GM23338 (cell line): ENCODE results near the gene PTH1R. TPM values are rescaled to one million over a fixed set of nuclear protein-coding genes. Genes with fewer than 3 reads are reported as not detected.

ENCODE experiments used
- ATAC-seq: fragments of 200-7000 bp; cut with Tn5 transposase; 3 replicates; pipeline ENCODE4 v1.9.1; 2020
- DNase-seq: peaks from one replicate; pipeline ENCODE4 v3.0.0-alpha.2; 2015; ENCODE audit warnings: low spot score
- H2AFZ ChIP-seq: fragments of 200-600 bp; sonication (generic); 2 replicates; pipeline ENCODE4 v1.8.0; 2016; ENCODE audit warnings: antibody characterized with exemption, mild to moderate bottlenecking, moderate library complexity
- H3F3A ChIP-seq: fragments of 200-600 bp; sonication (generic); replicated peaks from 2 replicates; pipeline ENCODE4 v1.8.0; 2017; ENCODE audit warnings: antibody characterized with exemption, mixed run types, low read depth
- H3K27ac ChIP-seq: fragments of 200-600 bp; sonication (generic); 2 replicates; pipeline ENCODE4 v1.6.1; 2016; ENCODE audit warnings: low read depth
- H3K27me3 ChIP-seq: fragments of 200-600 bp; sonication (generic); 2 replicates; pipeline ENCODE4 v1.8.0; 2016; ENCODE audit warnings: mild to moderate bottlenecking, mixed run types, moderate library complexity; ENCODE audit not compliant: insufficient read depth
- H3K36me3 ChIP-seq: fragments of 200-600 bp; sonication (generic); 2 replicates; pipeline ENCODE4 v1.8.0; 2016; ENCODE audit warnings: mild to moderate bottlenecking; ENCODE audit not compliant: insufficient read depth
- H3K4me1 ChIP-seq: fragments of 200-600 bp; sonication (generic); 2 replicates; pipeline ENCODE4 v1.8.0; 2016; ENCODE audit warnings: mild to moderate bottlenecking, moderate library complexity; ENCODE audit not compliant: insufficient read depth
- H3K4me2 ChIP-seq: fragments of 200-600 bp; sonication (generic); 2 replicates; pipeline ENCODE4 v1.7.1; 2017; ENCODE audit warnings: mixed run types
- H3K4me3 ChIP-seq: fragments of 200-600 bp; sonication (generic); 2 replicates; pipeline ENCODE4 v1.6.1; 2016; ENCODE audit warnings: mixed run types
- H3K79me2 ChIP-seq: fragments of 200-600 bp; sonication (generic); replicated peaks from 2 replicates; pipeline ENCODE4 v1.8.0; 2017; ENCODE audit warnings: mild to moderate bottlenecking; ENCODE audit not compliant: insufficient read depth
- H3K9me2 ChIP-seq: fragments of 200-600 bp; sonication (generic); 2 replicates; pipeline ENCODE4 v1.8.0; 2017; ENCODE audit not compliant: insufficient read depth
- H4K20me1 ChIP-seq: fragments of 200-600 bp; sonication (generic); replicated peaks from 2 replicates; pipeline ENCODE4 v1.8.0; 2017; ENCODE audit warnings: mild to moderate bottlenecking; ENCODE audit not compliant: insufficient read depth
- H3K27ac Mint-ChIP-seq: 2 replicates; pipeline ENCODE4 v1.8.0; 2020; ENCODE audit warnings: inconsistent platforms, mild to moderate bottlenecking, moderate library complexity, mixed read lengths
- H3K27me3 Mint-ChIP-seq: 3 replicates; pipeline ENCODE4 v1.8.0; 2022; ENCODE audit warnings: low read depth, mild to moderate bottlenecking, moderate library complexity, mixed read lengths, inconsistent platforms; ENCODE audit not compliant: insufficient read depth, poor library complexity
- H3K36me3 Mint-ChIP-seq: 3 replicates; pipeline ENCODE4 v1.8.0; 2021; ENCODE audit warnings: low read depth, mild to moderate bottlenecking, inconsistent platforms, moderate library complexity, mixed read lengths
- H3K4me1 Mint-ChIP-seq: 3 replicates; pipeline ENCODE4 v1.8.0; 2020; ENCODE audit warnings: mild to moderate bottlenecking, inconsistent platforms, mixed read lengths
- H3K4me3 Mint-ChIP-seq: 3 replicates; pipeline ENCODE4 v1.8.0; 2021; ENCODE audit warnings: moderate library complexity, mild to moderate bottlenecking, inconsistent platforms, mixed read lengths
- H3K9me3 Mint-ChIP-seq: 3 replicates; pipeline ENCODE4 v1.8.0; 2020; ENCODE audit warnings: moderate library complexity, mild to moderate bottlenecking, inconsistent platforms, mixed read lengths
- CREB1 ChIP-seq: fragments of 250-450 bp; sonication (Bioruptor Pico); IDR thresholded peaks from 2 replicates; pipeline ENCODE4 v1.5.0; 2020; ENCODE audit warnings: low read depth, mild to moderate bottlenecking, moderate library complexity
- EZH2 ChIP-seq: fragments of 200-600 bp; sonication (generic); IDR thresholded peaks from one replicate; pipeline ENCODE4 v1.8.0; 2017; ENCODE audit warnings: antibody characterized with exemption, mild to moderate bottlenecking, low read depth; ENCODE audit not compliant: unreplicated experiment
- EZH2phosphoT487 ChIP-seq: fragments of 200-600 bp; sonication (generic); IDR thresholded peaks from one replicate; pipeline ENCODE4 v1.8.1; 2018; ENCODE audit warnings: antibody characterized with exemption; ENCODE audit not compliant: unreplicated experiment
- NANOG ChIP-seq: IDR thresholded peaks from 2 replicates; pipeline ENCODE4 v1.6.1; 2016; ENCODE audit warnings: antibody characterized with exemption, borderline replicate concordance
- STAT1 ChIP-seq: IDR thresholded peaks from one replicate; pipeline ENCODE4 v1.6.1; 2016; ENCODE audit warnings: antibody characterized with exemption; ENCODE audit not compliant: unreplicated experiment
- polyA plus RNA-seq: library from polyadenylated mRNA; unstranded; fragments of >200 nt; fragmentation: Nextera tagmentation; extraction: Ambion mirVana; gene quantifications from 2 replicates; pipeline ENCODE4 v1.2.1, GENCODE V29; 2016
- total RNA-seq: library from RNA; depleted of rRNA; stranded (reverse); fragments of >200 nt; shearing (Covaris generic); gene quantifications from 2 replicates; pipeline ENCODE4 v1.2.3, GENCODE V29; 2014
- TF ChIP-seq, protein P1 (sequence below): fragments of 250-450 bp; sonication (Bioruptor Pico); IDR thresholded peaks from 2 replicates; pipeline ENCODE4 v1.5.0; 2020; ENCODE audit warnings: mild to moderate bottlenecking, moderate library complexity

The PTH1R gene
- total and polyA plus RNA-seq, 2 experiments from 2014 or later, result 1.3 to 1.9 TPM

DNA sequence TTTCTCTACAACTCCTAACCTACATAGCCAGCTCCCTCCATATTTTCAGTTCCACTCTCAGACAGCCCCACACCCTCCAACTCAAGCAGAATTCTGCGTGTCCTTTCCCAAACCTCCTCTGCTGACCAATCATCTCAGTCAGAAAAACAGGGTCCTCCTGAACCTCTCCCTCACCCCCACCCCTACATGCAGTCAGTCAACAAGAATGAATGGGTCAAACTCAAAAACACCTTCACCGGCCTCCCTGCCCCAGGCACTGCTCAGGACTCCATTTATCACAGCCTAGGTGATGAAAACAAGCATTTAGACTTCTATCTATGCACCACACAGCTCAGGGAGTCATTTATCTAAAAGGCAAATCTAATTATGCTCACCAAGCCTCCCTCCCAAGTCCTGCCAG is 46.7 kb upstream of the PTH1R start:
- H3K4me1 ChIP-seq, result no peaks in the 10 kb centered on the region
- DNase-seq, result no peak
- H3K36me3 ChIP-seq, result no peaks in the 10 kb centered on the region
- no peak for TF ChIP-seq CREB1 (CRISPR knock-in tag)
- TF ChIP-seq, protein P1, sequence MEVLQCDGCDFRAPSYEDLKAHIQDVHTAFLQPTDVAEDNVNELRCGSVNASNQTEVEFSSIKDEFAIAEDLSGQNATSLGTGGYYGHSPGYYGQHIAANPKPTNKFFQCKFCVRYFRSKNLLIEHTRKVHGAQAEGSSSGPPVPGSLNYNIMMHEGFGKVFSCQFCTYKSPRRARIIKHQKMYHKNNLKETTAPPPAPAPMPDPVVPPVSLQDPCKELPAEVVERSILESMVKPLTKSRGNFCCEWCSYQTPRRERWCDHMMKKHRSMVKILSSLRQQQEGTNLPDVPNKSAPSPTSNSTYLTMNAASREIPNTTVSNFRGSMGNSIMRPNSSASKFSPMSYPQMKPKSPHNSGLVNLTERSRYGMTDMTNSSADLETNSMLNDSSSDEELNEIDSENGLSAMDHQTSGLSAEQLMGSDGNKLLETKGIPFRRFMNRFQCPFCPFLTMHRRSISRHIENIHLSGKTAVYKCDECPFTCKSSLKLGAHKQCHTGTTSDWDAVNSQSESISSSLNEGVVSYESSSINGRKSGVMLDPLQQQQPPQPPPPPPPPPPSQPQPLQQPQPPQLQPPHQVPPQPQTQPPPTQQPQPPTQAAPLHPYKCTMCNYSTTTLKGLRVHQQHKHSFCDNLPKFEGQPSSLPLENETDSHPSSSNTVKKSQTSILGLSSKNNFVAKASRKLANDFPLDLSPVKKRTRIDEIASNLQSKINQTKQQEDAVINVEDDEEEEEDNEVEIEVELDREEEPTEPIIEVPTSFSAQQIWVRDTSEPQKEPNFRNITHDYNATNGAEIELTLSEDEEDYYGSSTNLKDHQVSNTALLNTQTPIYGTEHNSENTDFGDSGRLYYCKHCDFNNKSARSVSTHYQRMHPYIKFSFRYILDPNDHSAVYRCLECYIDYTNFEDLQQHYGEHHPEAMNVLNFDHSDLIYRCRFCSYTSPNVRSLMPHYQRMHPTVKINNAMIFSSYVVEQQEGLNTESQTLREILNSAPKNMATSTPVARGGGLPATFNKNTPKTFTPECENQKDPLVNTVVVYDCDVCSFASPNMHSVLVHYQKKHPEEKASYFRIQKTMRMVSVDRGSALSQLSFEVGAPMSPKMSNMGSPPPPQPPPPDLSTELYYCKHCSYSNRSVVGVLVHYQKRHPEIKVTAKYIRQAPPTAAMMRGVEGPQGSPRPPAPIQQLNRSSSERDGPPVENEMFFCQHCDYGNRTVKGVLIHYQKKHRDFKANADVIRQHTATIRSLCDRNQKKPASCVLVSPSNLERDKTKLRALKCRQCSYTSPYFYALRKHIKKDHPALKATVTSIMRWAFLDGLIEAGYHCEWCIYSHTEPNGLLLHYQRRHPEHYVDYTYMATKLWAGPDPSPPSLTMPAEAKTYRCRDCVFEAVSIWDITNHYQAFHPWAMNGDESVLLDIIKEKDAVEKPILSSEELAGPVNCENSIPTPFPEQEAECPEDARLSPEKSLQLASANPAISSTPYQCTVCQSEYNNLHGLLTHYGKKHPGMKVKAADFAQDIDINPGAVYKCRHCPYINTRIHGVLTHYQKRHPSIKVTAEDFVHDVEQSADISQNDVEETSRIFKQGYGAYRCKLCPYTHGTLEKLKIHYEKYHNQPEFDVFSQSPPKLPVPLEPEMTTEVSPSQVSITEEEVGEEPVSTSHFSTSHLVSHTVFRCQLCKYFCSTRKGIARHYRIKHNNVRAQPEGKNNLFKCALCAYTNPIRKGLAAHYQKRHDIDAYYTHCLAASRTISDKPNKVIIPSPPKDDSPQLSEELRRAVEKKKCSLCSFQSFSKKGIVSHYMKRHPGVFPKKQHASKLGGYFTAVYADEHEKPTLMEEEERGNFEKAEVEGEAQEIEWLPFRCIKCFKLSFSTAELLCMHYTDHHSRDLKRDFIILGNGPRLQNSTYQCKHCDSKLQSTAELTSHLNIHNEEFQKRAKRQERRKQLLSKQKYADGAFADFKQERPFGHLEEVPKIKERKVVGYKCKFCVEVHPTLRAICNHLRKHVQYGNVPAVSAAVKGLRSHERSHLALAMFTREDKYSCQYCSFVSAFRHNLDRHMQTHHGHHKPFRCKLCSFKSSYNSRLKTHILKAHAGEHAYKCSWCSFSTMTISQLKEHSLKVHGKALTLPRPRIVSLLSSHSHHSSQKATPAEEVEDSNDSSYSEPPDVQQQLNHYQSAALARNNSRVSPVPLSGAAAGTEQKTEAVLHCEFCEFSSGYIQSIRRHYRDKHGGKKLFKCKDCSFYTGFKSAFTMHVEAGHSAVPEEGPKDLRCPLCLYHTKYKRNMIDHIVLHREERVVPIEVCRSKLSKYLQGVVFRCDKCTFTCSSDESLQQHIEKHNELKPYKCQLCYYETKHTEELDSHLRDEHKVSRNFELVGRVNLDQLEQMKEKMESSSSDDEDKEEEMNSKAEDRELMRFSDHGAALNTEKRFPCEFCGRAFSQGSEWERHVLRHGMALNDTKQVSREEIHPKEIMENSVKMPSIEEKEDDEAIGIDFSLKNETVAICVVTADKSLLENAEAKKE (CRISPR knock-in tag), result no peak
- TF ChIP-seq EZH2phosphoT487, result no peak
- H3K27me3 Mint-ChIP-seq, result no peaks in the 10 kb centered on the region
- no peaks in the 10 kb centered on the region for H3K9me3 Mint-ChIP-seq
- H3K79me2 ChIP-seq, result no peaks in the 10 kb centered on the region
- no peak overlapping the region for H3K4me3 Mint-ChIP-seq
- H3K4me1 Mint-ChIP-seq, result peaks cover 3% of the 10 kb centered on the region; the same call in 2 of the 3 replicates
- no peaks in the 10 kb centered on the region for H3K27me3 ChIP-seq
- no peaks in the 10 kb centered on the region for H4K20me1 ChIP-seq
- no peak overlapping the region for H3K27ac Mint-ChIP-seq
- H3K4me3 ChIP-seq, result no peak overlapping the region
- H3K27ac ChIP-seq, result no peak overlapping the region
- no peaks in the 10 kb centered on the region; the same call in 2 of the 3 replicates for H3K36me3 Mint-ChIP-seq
- no peak overlapping the region for H3K4me2 ChIP-seq
- H2AFZ ChIP-seq, result no peak overlapping the region
- no peaks in the 10 kb centered on the region for H3F3A ChIP-seq
- H3K9me2 ChIP-seq, result peaks cover 7% of the 10 kb centered on the region
- ATAC-seq, result no peak

DNA sequence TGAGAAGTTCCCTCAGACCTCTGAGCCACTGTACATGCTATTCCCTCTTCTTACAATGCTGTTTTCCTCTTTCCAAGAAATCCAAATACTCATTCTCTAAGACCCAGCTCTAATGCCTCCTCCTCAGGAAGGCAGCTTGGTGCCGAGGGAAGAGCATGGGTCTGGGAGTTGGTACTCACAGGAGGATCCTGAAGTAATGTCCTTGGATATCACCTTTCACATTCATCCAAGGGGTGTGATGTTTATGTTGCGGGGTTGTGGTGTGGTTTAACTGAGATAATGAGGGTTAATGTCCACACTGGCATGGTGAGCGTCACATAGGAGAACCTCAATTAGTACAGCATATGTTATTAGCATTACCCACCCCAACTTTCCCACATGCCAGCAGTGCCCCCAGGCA is 46.2 kb upstream of the PTH1R start:
- H3K4me2 ChIP-seq, result no peak overlapping the region
- H3K27me3 ChIP-seq, result no peaks in the 10 kb centered on the region
- Mint-ChIP-seq H3K36me3 (no peaks in the 10 kb centered on the region; the same call in 2 of the 3 replicates), H3K27me3 (no peaks in the 10 kb centered on the region), H3K9me3 (no peaks in the 10 kb centered on the region), H3K4me3 (no peak overlapping the region), H3K4me1 (peaks cover 3% of the 10 kb centered on the region; the same call in 2 of the 3 replicates), H3K27ac (no peak overlapping the region)
- no peak overlapping the region for H3K4me3 ChIP-seq
- TF ChIP-seq NANOG (no peak), EZH2 (no peak), STAT1 (no peak)
- H3K36me3 ChIP-seq, result no peaks in the 10 kb centered on the region
- DNase-seq (no peak), ATAC-seq (no peak)
- H3K27ac ChIP-seq, result no peak overlapping the region
- no peak overlapping the region for H2AFZ ChIP-seq
- no peaks in the 10 kb centered on the region for H4K20me1 ChIP-seq
- peaks cover 7% of the 10 kb centered on the region for H3K9me2 ChIP-seq
- no peaks in the 10 kb centered on the region for H3K79me2 ChIP-seq
- no peaks in the 10 kb centered on the region for H3K4me1 ChIP-seq
- H3F3A ChIP-seq, result no peaks in the 10 kb centered on the region
